ENCODE data around the gene ST3GAL5.
"Not testable (repeated sequence)": the region's sequence is repeated elsewhere in the genome, so short reads cannot be mapped to it uniquely, and the experiment has no call there.

Gene ST3GAL5

GRCh38 chr2:85838181-85838580, 50.6 kb downstream of the ST3GAL5 start:
- FAIRE-seq: no peak
- no peak for DNase-seq (ENCODE audit: low spot score)

- no peak for DNase-seq (ENCODE audit: low spot score)
- FAIRE-seq: no peak
Measured at GRCh38 chr2:85834466-85834865, 54.3 kb downstream of the ST3GAL5 start.

GRCh38 chr2:85831735-85832134, 57.1 kb downstream of the ST3GAL5 start:
- no peak for DNase-seq (ENCODE audit: low spot score)
- no peak for FAIRE-seq

- DNase-seq (ENCODE audit: low spot score) (no peak), FAIRE-seq (no peak)
Measured at GRCh38 chr2:85830645-85831044, 58.1 kb downstream of the ST3GAL5 start.

GRCh38 chr2:85829394-85829793, 59.4 kb downstream of the ST3GAL5 start:
- FAIRE-seq; DNase-seq (ENCODE audit: low spot score): not testable (repeated sequence)

GRCh38 chr2:85828725-85829124, 60.1 kb downstream of the ST3GAL5 start:
- DNase-seq (ENCODE audit: low spot score): no peak
- no peak for FAIRE-seq

GRCh38 chr2:85827879-85828569, 60.8 kb downstream of the ST3GAL5 start:
- no peak for FAIRE-seq

GRCh38 chr2:85826990-85827878, 61.6 kb downstream of the ST3GAL5 start:
- FAIRE-seq (no peak), DNase-seq (ENCODE audit: low spot score) (peak; percentile 83)

More at GRCh38 chr2:85827879-85828569, 60.8 kb downstream of the ST3GAL5 start:
- no peak for DNase-seq (ENCODE audit: low spot score)

GRCh38 chr2:85823951-85824350, 64.8 kb downstream of the ST3GAL5 start:
- DNase-seq (ENCODE audit: low spot score) (no peak), FAIRE-seq (no peak)

- FAIRE-seq: no peak
Measured at GRCh38 chr2:85822766-85823165, 66.0 kb downstream of the ST3GAL5 start.

GRCh38 chr2:85819811-85820510, 68.8 kb downstream of the ST3GAL5 start:
- DNase-seq (ENCODE audit: low spot score) (no peak), FAIRE-seq (no peak)

More at GRCh38 chr2:85822766-85823165, 66.0 kb downstream of the ST3GAL5 start:
- no peak for DNase-seq (ENCODE audit: low spot score)

- DNase-seq (ENCODE audit: low spot score) (no peak), FAIRE-seq (no peak)
Measured at GRCh38 chr2:85814802-85815550, 73.8 kb downstream of the ST3GAL5 start.

GRCh38 chr2:85813982-85814801, 74.6 kb downstream of the ST3GAL5 start:
- peak; percentile 97 for FAIRE-seq
- peak; percentile 85 for DNase-seq (ENCODE audit: low spot score)

GRCh38 chr2:85813211-85813981, 75.4 kb downstream of the ST3GAL5 start:
- DNase-seq (ENCODE audit: low spot score): no peak
- no peak for FAIRE-seq

GRCh38 chr2:85812094-85812735, 76.6 kb downstream of the ST3GAL5 start:
- DNase-seq (ENCODE audit: low spot score): no peak
- no peak for FAIRE-seq

- no peak for DNase-seq (ENCODE audit: low spot score)
- FAIRE-seq: no peak
Measured at GRCh38 chr2:85811180-85812093, 77.4 kb downstream of the ST3GAL5 start.

- no peak for FAIRE-seq
- DNase-seq (ENCODE audit: low spot score): no peak
Measured at GRCh38 chr2:85810371-85811179, 78.2 kb downstream of the ST3GAL5 start.

All from urothelium cell line (cell line).